Mesothelial cell of epicardium (in vitro differentiated cells): ENCODE data around the gene UBL4B. TPM values are rescaled to one million over a fixed set of nuclear protein-coding genes. Genes with fewer than 3 reads are reported as not detected.

Source experiments
- DNase-seq, 2 experiments: peaks; one replicate each; pipeline ENCODE4 v3.0.0; 2021; ENCODE audit warnings: low spot score in 2 of 2; ENCODE audit not compliant: unreplicated experiment in 2 of 2
- H3K27ac Mint-ChIP-seq: 2 replicates; pipeline ENCODE4 v1.8.0; 2021; ENCODE audit warnings: mixed read lengths
- H3K27me3 Mint-ChIP-seq: 2 replicates; pipeline ENCODE4 v1.8.0; 2021; ENCODE audit warnings: low read depth, mixed read lengths
- H3K36me3 Mint-ChIP-seq: 2 replicates; pipeline ENCODE4 v1.8.0; 2021; ENCODE audit warnings: mixed read lengths
- H3K4me1 Mint-ChIP-seq: 2 replicates; pipeline ENCODE4 v1.8.0; 2021; ENCODE audit warnings: mixed read lengths
- H3K4me3 Mint-ChIP-seq: 2 replicates; pipeline ENCODE4 v1.8.0; 2021; ENCODE audit warnings: mild to moderate bottlenecking, moderate library complexity, mixed read lengths
- H3K9me3 Mint-ChIP-seq: 2 replicates; pipeline ENCODE4 v1.8.0; 2021; ENCODE audit warnings: mixed read lengths
- CTCF ChIP-seq: fragments of 200-600 bp; sonication (generic); IDR thresholded peaks from one replicate; pipeline ENCODE4 v1.5.0; 2021; ENCODE audit warnings: antibody characterized with exemption; ENCODE audit not compliant: unreplicated experiment
- total RNA-seq: library from RNA; stranded (reverse); gene quantifications from 3 replicates; pipeline ENCODE4 v1.2.1, GENCODE V29; 2021

UBL4B gene
- total RNA-seq, 1 donor from 2014 or later = 10.7 TPM

GRCh38 chr1:110160538-110161100, 48.4 kb downstream of the UBL4B start:
- Mint-ChIP-seq H3K27me3 (peaks cover 73% of the 10 kb centered on the region), H3K27ac (no peak overlapping the region), H3K4me1 (peaks cover 10% of the 10 kb centered on the region), H3K36me3 (no peaks in the 10 kb centered on the region), H3K9me3 (no peaks in the 10 kb centered on the region), H3K4me3 (no peak overlapping the region)
- no peak for DNase-seq
- TF ChIP-seq CTCF = no peak

DNA sequence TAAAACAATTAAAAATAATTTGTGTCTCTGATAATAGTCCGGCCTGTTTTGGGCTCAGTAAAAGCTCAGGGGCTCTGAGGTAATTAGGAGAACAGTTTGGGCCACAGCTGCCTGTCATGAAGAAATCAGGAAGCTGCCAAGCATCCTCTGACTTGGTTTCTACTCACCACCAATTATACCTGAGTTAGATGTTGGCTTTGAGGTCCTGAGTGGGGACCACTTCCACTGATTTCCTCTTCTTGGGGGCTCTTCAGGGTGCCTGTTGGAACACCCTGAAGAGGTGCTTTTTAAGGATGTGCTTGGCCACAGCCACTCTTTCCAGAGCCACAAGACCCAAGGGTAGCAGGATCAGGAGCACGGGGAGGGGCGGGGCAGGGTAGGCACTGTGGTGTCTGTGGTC, 48.9 kb downstream of the UBL4B start:
- TF ChIP-seq CTCF = no peak
- Mint-ChIP-seq H3K4me1 (peaks cover 10% of the 10 kb centered on the region), H3K9me3 (no peaks in the 10 kb centered on the region), H3K27ac (no peak overlapping the region), H3K4me3 (no peak overlapping the region), H3K36me3 (no peaks in the 10 kb centered on the region), H3K27me3 (peaks cover 68% of the 10 kb centered on the region)
- no peak for DNase-seq

DNA sequence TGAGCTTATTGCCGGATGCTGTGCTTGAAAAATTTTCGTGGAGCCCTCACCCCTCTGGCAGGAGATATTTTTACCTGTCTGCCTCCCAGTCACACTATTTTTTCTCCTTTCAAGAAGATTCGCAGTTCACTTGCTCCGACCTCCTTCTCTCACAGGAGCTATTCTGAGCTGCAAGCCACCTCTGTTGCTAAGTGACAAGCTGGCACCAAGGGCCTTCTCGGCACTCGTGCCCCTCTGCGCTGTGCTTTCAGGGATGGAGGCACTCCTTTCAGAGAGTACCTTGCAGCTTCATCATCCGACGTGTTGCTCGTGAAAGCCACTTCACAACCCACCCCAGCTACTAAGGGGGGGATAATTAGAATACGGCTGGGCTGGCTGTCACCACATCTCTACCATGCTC, 49.6 kb downstream of the UBL4B start:
- no peak for DNase-seq
- H3K27me3 Mint-ChIP-seq = peaks cover 64% of the 10 kb centered on the region
- no peak overlapping the region for H3K27ac Mint-ChIP-seq

More for the DNA sequence above, 49.6 kb downstream of the UBL4B start:
- H3K9me3 Mint-ChIP-seq = no peaks in the 10 kb centered on the region
- H3K4me1 Mint-ChIP-seq = peaks cover 10% of the 10 kb centered on the region
- no peaks in the 10 kb centered on the region for H3K36me3 Mint-ChIP-seq
- no peak for TF ChIP-seq CTCF
- no peak overlapping the region for H3K4me3 Mint-ChIP-seq

Other genes starting within 250 kb of the UBL4B start
- 27.1 to 28.9 TPM (median 27.4 TPM) in 3 replicates for gene CSF1, start 201.6 kb upstream of the UBL4B start, total RNA-seq
- gene AHCYL1, start 127.7 kb upstream of the UBL4B start, total RNA-seq = 98.7 to 102 TPM (median 102 TPM) in 3 replicates
- gene STRIP1, start 77.8 kb upstream of the UBL4B start, total RNA-seq = 93.8 to 99.2 TPM (median 96.0 TPM) in 3 replicates
- gene ALX3, start 41.8 kb upstream of the UBL4B start, total RNA-seq = 127 to 136 TPM (median 132 TPM) in 3 replicates
- gene SLC6A17, start 38.1 kb downstream of the UBL4B start, total RNA-seq = 1.4 to 1.6 TPM (median 1.6 TPM) in 3 replicates
- 4.5 to 5.4 TPM (median 5.1 TPM) in 3 replicates for gene KCNC4, start 97.9 kb downstream of the UBL4B start, total RNA-seq
- 39.7 to 41.9 TPM (median 41.0 TPM) in 3 replicates for gene RBM15, start 226.9 kb downstream of the UBL4B start, total RNA-seq